Esophagus muscularis mucosa (tissue), 4 donors: ENCODE results near the gene LCN1. TPM values are rescaled to one million over a fixed set of nuclear protein-coding genes. Genes with fewer than 3 reads are reported as not detected.

Source experiments
- DNase-seq: peaks from one replicate; pipeline ENCODE4 v3.0.0-alpha.2; 2017; ENCODE audit errors: extremely low spot score
- H3K27ac ChIP-seq, 4 donors: fragments of 200-600 bp; sonication (generic); replicated peaks in 1 of 4; 1 replicate in 3 of 4; 2 replicates in 1 of 4; pipeline ENCODE4 v1.5.1; 2016 to 2019; ENCODE audit warnings: mild to moderate bottlenecking in 1 of 4
- H3K27me3 ChIP-seq, 4 donors: fragments of 200-600 bp; sonication (generic); one replicate each; pipeline versions ENCODE4 v1.5.1 to v1.6.0; 2016 to 2019
- H3K36me3 ChIP-seq, 4 donors: fragments of 200-600 bp; sonication (generic); one replicate each; pipeline ENCODE4 v1.5.1; 2016 to 2019
- H3K4me1 ChIP-seq, 4 donors: fragments of 200-600 bp; sonication (generic); one replicate each; pipeline ENCODE4 v1.5.1; 2016 to 2019
- H3K4me3 ChIP-seq, 4 donors: fragments of 200-600 bp; sonication (generic); 1 replicate in 2 of 4; 2 replicates in 2 of 4; pipeline ENCODE4 v1.5.1; 2016 to 2019; ENCODE audit warnings: mild to moderate bottlenecking in 4 of 4, moderate library complexity in 1 of 4
- H3K9me3 ChIP-seq, 4 donors: fragments of 200-600 bp; sonication (generic); 1 replicate in 3 of 4; 2 replicates in 1 of 4; pipeline ENCODE4 v1.5.1; 2016 to 2019
- CTCF ChIP-seq, 3 experiments: fragments of 200-600 bp in 2 of 3; fragments of 450-650 bp in 1 of 3; sonication (generic) in 2 of 3; IDR thresholded peaks; one replicate each; pipeline ENCODE4 v1.5.1; 2017 to 2019; ENCODE audit warnings: antibody characterized with exemption in 3 of 3, mild to moderate bottlenecking in 2 of 3, moderate library complexity in 1 of 3
- EP300 ChIP-seq: sonication (generic); formaldehyde crosslinking; IDR thresholded peaks from one replicate; pipeline ENCODE4 v1.6.1; 2017; ENCODE audit warnings: antibody characterized with exemption
- POLR2A ChIP-seq: fragments of 450-650 bp; IDR thresholded peaks from one replicate; pipeline ENCODE4 v1.6.1; 2017; ENCODE audit warnings: antibody characterized with exemption, moderate library complexity, mild to moderate bottlenecking, low read depth
- POLR2AphosphoS5 ChIP-seq, 2 donors: sonication (generic); formaldehyde crosslinking; IDR thresholded peaks; one replicate each; pipeline ENCODE4 v1.6.1; 2017; ENCODE audit warnings: antibody characterized with exemption in 2 of 2
- WGBS: methylation state at CpG from one replicate; pipeline ENCODE4 v1.1.5; 2018; 5-methylcytosine and 5-hydroxymethylcytosine counted together
- intact Hi-C: fragments of 100-400 bp; cut with DNase I; formaldehyde crosslinking; loops from one replicate; pipeline ENCODE4 v1.15.1; 2023
- total RNA-seq, 4 donors: library from RNA; depleted of rRNA; stranded (reverse); fragments of >200 nt; gene quantifications; one replicate each; pipeline versions ENCODE4 v1.1.0 to v1.2.1, GENCODE V29; 2016

Gene LCN1
- total RNA-seq, 4 donors from 2014 or later: not detected

DNA sequence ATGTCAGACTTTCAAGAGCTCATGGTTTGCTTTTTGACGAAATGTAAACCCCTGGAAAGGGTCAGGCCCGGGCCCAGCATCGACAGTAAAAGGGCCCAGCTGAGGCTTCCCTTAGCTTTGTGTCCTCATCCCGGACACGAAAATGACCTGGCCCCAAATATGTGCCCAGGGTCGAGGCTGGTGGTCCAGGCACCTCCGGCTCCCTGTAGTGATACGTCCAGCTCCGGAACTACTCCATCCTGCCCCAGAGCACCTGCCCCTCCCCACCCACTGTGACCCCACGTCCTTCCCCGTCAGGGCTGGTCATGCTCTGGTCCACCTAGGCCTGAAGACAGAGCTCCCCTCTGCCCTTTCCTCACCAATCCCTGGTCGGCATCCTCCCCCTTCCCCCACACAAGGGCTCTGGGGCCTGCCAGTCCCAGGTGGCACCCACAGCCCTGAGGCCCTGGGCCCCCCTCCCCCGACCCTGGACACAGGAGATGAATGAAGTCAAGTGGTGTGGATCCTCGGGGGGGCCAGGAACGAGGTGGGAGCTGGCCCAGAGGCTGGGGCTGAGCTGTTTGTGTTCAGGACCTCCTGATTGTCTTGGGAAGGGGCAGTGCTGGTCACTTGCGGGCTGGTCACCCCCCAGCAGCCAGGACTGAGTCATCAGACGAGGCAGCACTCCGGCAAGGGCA lies 30.9 kb downstream of the LCN1 start:
- Histone ChIP-seq H3K27me3 (peaks cover 0 to 26% (median 0%) of the 10 kb centered on the region in 4 donors), H3K4me3 (no peak overlapping the region), H3K27ac (no peak overlapping the region), H3K4me1 (no peaks in the 10 kb centered on the region), H3K9me3 (no peaks in the 10 kb centered on the region), H3K36me3 (no peaks in the 10 kb centered on the region)
- DNase-seq: no peak
- 77% methylated on average over 14 of the region's 18 CpGs for WGBS
- no peak for TF ChIP-seq EP300
- no peak for TF ChIP-seq CTCF (IDR thresholded peaks at IDR 0.05)
- no peak for TF ChIP-seq POLR2A
- intact Hi-C loops: no loop called here

- no peak for DNase-seq
- Histone ChIP-seq H3K27me3 (peaks cover 0 to 21% (median 0%) of the 10 kb centered on the region in 4 donors), H3K4me1 (no peaks in the 10 kb centered on the region), H3K36me3 (no peaks in the 10 kb centered on the region), H3K4me3 (no peak overlapping the region), H3K27ac (no peak overlapping the region), H3K9me3 (no peaks in the 10 kb centered on the region)
- intact Hi-C loops: no loop called here
- 90% methylated on average over 19 of the region's 19 CpGs for whole genome bisulfite sequencing
- no peak for TF ChIP-seq POLR2AphosphoS5 (IDR thresholded peaks at IDR 0.05)
- TF ChIP-seq POLR2A: no peak
- no peak for TF ChIP-seq EP300
- no peak for TF ChIP-seq CTCF (IDR thresholded peaks at IDR 0.05)
These were observed 31.5 kb downstream of the LCN1 start for GRCh38 chr9:135552698-135553171.

- Histone ChIP-seq H3K9me3 (no peaks in the 10 kb centered on the region), H3K27ac (no peak overlapping the region), H3K4me3 (no peak overlapping the region), H3K27me3 (peaks cover 0 to 9% (median 0%) of the 10 kb centered on the region in 4 donors), H3K36me3 (no peaks in the 10 kb centered on the region), H3K4me1 (no peaks in the 10 kb centered on the region)
- intact Hi-C loops: no loop called here
- no peak for DNase-seq
- no peak for TF ChIP-seq POLR2A
- TF ChIP-seq POLR2AphosphoS5 (IDR thresholded peaks at IDR 0.05): no peak
- no peak for TF ChIP-seq CTCF (IDR thresholded peaks at IDR 0.05)
- TF ChIP-seq EP300: no peak
- WGBS: 84% methylated on average over 4 of the region's 4 CpGs
These were observed 33.5 kb downstream of the LCN1 start for GRCh38 chr9:135554718-135555117.

DNA sequence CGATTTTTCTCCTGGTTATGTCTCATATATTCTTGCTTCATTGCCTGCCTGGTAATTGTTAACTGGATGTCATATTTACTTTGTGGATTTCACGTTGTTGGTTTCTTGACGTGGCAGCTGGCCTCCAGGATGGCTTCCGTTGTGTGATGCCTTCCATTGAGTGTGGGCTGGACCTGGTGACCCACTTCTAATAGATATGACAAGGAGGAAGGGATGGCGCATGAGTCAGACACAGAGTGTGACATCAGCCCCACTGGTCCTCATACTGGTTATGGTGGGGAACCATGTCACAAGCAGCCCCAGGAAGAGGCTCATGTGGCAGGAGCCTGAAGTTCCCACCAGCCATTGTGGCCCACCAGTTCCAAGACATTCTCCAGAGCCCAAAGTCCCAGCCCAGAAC lies 34.0 kb downstream of the LCN1 start:
- Histone ChIP-seq H3K4me1 (no peaks in the 10 kb centered on the region), H3K36me3 (no peaks in the 10 kb centered on the region), H3K9me3 (no peaks in the 10 kb centered on the region), H3K27ac (no peak overlapping the region), H3K27me3 (peaks cover 0 to 11% (median 0%) of the 10 kb centered on the region in 4 donors), H3K4me3 (no peak overlapping the region)
- WGBS: 89% methylated on average over 4 of the region's 5 CpGs
- intact Hi-C loops: no loop called here
- no peak for DNase-seq
- TF ChIP-seq POLR2A: no peak
- no peak for TF ChIP-seq POLR2AphosphoS5 (IDR thresholded peaks at IDR 0.05)
- TF ChIP-seq EP300: no peak
- TF ChIP-seq CTCF (IDR thresholded peaks at IDR 0.05): no peak

- 75% methylated on average over 16 of the region's 16 CpGs for WGBS
- no peak for TF ChIP-seq POLR2AphosphoS5 (IDR thresholded peaks at IDR 0.05)
- TF ChIP-seq POLR2A: no peak
- TF ChIP-seq EP300: no peak
- no peak for TF ChIP-seq CTCF (IDR thresholded peaks at IDR 0.05)
These were observed 34.7 kb downstream of the LCN1 start for GRCh38 chr9:135555910-135556309.

More at GRCh38 chr9:135555910-135556309, 34.7 kb downstream of the LCN1 start:
- Histone ChIP-seq H3K9me3 (no peaks in the 10 kb centered on the region), H3K4me3 (no peak overlapping the region), H3K27me3 (peaks cover 0 to 13% (median 0%) of the 10 kb centered on the region in 4 donors), H3K36me3 (no peaks in the 10 kb centered on the region), H3K27ac (no peak overlapping the region), H3K4me1 (no peaks in the 10 kb centered on the region)
- intact Hi-C loops: no loop called here
- no peak for DNase-seq
